GM21381 (cell line): ENCODE data around the gene SRGAP2.
"Not testable (repeated sequence)": the region's sequence is repeated elsewhere in the genome, so short reads cannot be mapped to it uniquely, and the experiment has no call there.

Source experiments
- ATAC-seq: cut with Tn5 transposase; IDR thresholded peaks from one replicate; pipeline ENCODE4 v1.9.1; 2021; ENCODE audit warnings: mild to moderate bottlenecking, moderate library complexity; ENCODE audit not compliant: unreplicated experiment

Gene SRGAP2

DNA sequence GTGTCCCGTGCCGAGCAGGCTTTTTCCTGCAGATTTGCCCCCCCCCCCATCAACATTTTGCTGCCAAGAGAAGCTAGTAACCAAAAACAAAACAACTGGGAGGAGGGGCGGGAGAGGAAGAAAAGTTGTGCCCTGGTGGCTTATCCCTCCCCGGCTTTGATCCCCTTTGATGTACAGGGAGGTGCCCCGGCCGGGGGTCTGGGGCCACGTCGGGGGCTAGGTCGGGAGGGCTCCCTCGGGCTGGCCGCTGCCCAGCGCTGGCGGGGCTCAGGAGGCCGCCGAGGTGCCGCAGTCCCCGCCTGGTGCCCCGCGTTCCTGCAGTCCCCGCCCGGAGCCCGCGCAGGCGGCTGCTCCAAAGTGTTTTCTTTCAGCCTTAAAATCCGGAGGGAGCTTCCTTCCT lies 1.5 kb downstream of the SRGAP2 start:
- not testable (repeated sequence) for ATAC-seq

DNA sequence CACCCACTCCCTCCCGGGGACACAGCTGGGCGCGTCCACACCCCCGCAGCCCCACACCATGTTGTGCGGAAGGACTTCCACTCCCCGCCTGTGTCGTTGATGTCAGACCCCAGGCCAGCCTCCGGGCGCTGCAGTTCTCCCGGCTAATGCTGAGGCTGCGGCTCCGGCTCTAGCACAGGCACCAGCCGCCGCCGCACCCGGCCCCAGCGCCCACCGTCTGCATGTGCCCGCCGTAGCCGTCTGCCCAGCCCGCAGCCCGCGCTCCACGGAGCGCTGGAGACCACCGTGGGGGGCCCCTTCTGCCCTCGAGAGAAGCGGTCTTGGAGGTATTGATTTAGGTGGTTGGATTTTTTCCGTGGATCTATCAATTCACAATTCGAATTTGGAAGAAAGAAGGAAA lies 2.2 kb downstream of the SRGAP2 start:
- not testable (repeated sequence) for ATAC-seq

DNA sequence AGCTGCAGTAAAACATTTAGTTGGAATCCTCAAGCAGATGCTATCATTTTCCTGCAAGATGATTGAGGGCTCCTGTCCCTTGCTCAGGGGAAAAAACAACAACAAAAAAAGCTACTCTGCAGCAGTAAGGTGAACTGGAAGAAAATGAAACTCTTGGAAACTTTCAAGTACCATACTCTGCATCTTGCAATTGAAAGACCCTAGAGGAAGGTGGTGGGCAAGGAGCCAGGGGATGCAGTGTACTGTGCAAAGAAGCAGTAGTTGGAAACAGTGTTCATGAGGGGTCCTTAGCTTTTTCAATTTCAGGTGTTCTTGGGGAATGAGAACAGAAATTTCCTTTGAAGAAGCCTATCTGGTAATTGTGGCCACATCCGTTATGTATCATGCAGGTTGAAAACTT lies 7.5 kb downstream of the SRGAP2 start:
- not testable (repeated sequence) for ATAC-seq

DNA sequence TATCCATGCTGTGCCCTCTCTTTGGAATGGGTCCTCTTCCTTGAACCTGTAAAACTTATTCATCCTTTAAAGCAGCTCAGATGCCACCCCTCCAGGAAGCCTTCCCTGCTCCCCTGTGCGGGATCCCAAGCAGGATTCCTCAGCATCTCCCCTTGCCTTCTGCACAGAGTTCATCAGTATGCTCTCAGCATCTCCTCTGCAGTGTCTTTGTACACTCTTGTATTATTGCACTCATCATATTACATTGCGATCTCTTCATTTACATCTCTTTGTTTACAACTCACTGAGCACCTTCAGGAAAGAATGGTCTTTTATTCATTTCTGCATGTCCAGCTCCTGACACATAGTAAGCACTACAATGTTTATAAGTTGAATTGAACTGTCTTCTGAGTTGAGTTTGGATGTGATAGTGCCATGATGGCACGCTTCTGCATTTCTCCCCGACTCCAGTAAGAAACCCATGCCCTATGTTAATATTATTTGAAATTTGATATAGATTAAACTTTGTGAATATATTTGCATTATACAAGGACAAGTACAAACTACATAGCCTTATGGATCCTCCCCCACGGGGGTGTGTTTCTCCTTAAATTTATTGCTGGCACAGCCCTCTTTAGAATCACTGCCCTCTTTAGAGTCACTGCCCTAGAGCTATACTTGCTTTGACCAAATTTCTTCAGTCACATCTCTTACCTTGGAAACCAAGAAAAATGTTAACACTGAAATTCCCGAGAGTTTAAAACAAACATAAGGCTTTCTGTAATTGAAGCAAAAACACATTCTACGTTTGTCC lies 12.5 kb downstream of the SRGAP2 start:
- not testable (repeated sequence) for ATAC-seq

DNA sequence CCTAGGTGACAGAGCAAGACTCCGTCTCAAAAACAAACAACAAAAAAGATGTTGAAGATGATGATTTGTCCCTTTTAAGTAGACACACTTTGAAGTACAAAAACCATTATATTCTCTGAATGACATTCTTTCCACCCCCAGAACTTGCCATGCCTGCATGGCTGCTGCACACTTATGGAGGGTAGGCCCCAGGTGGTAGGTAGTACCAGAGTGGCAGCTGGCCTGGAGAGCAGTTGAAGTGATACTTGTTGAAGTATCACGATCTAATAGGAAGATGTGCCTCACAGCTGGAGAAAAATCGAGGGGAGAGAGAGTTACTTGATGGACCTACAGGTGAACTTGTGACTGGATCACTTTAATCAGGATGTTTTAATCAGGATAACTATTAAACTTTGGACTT lies 14.9 kb downstream of the SRGAP2 start:
- not testable (repeated sequence) for ATAC-seq

DNA sequence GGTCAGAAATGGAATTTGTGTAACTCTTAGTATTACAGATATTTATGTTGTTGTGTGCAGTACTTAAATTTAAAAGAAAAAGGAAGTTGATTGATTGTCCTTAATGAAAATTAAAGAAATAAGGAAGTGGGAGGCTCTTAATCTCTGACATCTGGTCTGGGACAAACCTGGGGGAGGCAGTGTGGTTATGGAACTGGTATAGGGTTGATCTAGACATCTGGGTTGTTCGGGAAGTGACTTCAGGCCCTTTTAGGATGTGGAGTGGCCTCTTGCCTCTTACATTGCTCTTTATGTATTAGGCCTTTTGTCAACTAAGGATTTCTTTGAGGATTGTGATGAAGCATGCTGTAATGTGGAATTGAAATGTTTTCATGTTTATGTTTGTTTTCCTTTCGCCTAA lies 15.4 kb downstream of the SRGAP2 start:
- ATAC-seq = not testable (repeated sequence)

DNA sequence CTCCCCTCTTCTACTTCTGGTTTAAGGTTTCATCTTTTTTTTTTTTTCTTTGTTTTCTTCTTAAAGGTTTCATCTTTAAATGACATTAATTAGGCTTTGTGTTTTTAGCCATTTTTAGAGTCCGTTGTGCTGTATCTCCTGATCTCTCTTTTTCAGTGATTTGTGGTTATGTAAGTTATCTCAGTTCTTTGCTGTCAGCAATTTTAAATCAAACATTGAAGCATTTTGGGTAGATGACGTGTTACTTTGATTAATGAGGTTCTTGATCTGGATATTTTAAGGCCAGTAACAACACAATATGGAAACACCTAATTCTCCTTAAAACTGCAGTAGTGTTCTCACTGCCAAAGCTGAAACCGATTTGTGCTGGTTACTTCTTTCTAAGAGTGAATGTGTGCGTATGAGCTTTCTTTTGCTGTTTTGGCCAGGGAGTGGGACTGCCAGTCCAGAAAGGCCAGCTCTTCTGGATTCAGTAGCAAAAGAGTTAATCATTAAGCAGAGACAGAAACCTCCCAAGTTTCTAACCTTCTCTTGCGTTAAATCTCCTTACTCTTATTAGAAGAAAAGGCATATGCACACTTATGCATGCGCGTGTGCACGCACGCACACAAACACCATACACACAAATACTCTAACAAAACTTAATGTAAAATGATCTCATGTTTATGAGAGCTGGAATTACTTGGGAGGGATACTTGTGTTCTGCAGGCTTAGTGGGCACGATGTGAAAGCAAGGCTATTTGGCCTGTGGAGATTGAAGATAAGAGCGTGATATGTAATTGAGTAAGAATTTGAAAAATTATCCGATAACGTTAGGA lies 16.4 kb downstream of the SRGAP2 start:
- ATAC-seq = not testable (repeated sequence)

DNA sequence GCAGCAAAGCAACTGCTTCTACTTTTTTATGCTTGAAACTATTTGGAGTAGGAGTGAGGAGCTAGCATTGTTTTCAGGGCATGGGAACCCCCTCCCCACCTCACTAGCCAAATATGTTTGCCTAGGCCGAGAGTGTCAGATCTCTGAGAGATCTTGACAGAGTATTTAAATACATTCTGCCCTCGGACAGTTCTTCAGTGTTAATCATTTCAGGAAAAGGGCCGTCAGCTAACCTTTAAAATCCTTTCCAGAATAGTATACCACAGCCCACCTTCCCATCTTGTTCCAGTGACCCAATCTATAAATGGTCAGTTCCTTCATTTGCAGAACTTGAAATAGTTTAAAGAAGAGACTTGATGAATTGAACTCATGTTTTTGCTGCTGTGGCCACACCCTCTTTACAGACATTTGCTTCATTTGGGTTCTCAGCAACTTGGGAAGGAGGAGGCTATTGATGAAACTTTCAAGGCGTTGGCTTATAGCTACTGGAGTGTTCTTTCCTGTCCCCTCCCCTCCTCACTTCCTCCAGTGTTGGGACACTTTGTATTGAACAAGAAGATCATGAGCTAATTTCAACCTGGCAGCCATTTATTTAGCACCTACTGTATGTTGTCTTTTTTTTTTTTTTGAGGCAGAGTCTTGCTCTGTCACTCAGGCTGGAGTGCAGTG lies 17.1 kb downstream of the SRGAP2 start:
- ATAC-seq = not testable (repeated sequence)

DNA sequence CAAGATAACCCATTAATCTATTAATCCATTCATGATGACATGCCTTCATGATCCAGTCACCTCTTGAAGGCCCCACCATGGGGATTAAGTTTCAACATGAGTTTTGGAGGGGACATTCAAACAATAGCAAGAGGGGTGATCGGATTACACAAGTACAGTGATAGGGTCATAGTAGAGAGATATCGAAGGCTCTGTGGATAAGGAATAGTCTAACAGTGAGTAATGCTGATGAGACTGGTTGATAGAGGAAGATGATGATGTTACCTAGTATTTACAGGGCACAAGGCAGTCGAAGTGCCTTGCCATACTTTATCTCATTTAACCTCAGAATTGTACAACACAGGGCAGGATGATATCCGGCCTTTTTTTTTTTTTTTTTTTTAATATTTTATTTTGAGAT lies 18.2 kb downstream of the SRGAP2 start:
- ATAC-seq = not testable (repeated sequence)

DNA sequence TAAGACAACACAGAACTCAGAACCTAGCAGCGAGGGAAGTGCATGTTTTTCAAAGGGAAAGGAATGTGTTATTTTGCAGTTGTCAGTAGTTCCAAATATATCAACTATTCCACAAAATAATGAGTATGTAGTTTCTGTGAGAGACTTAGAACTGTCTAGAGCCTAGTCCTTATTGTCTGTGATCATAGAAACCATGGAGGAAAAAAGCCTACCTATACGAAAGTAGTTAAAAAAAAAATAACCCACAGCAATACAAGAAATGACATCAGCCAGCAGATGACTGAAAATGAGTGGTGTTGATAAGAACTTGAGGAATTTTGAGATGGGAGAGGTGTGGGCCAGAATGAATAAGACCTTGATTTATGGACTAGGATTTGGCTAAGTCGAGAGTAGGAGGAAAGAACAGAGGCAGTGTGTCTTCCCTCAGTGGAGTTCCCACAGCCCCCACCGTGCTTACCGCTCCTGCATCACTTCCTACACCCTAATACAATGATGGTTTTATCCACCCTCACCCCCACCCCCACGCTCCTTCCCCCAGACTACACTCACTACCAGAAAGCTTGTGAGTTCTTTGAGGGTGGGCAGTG lies 20.9 kb downstream of the SRGAP2 start:
- not testable (repeated sequence) for ATAC-seq

DNA sequence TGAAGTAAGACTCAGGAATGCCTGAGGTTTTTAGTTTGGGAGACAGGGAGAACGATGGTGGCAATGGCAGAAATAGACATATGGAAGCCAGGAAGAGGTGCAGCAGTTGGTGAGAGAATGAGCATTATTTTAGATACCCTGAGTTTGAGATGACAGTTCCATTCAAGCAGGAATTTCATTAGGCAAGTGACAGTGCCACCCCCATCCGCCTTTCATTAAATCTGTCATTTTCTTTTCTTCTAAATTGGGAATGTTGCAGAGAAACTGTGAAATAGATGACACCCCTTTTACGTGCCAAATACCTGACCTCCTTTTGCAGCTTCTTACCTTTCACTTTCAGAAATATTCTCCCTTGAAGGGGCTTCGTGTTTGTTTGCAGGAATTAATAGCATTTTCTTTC lies 22.0 kb downstream of the SRGAP2 start:
- ATAC-seq = not testable (repeated sequence)

DNA sequence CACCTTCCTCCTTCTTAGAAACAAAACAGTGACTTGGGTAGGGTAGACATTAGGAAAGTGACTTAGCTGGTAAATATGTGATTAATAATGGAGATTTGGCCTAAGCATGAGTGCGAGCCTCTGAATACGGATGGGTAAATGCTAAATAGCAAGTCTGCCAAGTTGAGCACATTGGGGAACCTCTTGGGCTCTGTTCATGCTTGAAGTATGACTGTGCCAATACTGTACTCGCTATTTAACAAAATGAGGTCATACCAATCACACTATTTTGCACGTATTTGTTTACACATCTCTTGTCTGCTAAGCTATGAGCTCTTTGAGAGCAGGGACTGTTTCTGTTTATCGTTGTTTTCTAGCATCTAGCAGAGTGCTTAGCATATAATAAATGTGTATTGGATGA lies 23.5 kb downstream of the SRGAP2 start:
- ATAC-seq = not testable (repeated sequence)

DNA sequence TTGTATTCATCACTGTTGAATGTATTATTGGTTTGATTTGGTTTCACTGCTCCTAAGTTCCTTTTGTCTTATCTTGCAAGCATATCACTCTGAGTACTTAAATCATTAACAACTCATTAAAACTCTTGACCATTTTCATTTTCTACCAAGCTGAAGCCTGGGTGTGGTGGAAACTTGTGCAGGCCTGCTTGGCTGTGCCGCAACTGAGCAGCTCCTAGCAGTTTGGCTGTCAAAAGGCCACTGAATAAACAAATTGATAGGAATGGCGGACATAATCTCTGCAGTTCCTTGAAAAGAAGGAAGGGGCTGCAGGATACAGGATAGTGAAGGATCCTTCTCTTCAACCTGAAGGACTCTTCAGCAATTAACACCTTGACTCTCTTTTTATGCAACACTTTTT lies 25.9 kb downstream of the SRGAP2 start:
- ATAC-seq = not testable (repeated sequence)

DNA sequence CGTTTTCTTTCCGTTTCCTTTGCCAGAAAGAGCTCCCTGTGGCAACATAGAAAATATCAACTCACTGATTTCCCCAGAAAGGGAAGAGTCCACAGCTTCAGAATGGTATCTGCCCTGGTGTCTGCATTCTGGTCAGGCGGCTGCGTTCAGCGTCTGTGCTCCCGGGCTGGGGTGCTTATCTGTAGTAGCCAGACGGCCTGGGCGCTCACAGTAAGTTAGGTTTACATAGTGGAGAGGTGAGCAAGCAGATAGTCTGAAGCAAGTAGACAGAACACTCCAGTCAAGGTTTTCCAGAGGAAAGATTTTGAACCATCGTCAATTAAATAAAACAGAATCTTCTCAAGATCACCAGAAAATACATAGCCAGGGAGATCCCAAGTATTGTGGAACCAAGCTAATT lies 28.6 kb downstream of the SRGAP2 start:
- ATAC-seq = not testable (repeated sequence)

DNA sequence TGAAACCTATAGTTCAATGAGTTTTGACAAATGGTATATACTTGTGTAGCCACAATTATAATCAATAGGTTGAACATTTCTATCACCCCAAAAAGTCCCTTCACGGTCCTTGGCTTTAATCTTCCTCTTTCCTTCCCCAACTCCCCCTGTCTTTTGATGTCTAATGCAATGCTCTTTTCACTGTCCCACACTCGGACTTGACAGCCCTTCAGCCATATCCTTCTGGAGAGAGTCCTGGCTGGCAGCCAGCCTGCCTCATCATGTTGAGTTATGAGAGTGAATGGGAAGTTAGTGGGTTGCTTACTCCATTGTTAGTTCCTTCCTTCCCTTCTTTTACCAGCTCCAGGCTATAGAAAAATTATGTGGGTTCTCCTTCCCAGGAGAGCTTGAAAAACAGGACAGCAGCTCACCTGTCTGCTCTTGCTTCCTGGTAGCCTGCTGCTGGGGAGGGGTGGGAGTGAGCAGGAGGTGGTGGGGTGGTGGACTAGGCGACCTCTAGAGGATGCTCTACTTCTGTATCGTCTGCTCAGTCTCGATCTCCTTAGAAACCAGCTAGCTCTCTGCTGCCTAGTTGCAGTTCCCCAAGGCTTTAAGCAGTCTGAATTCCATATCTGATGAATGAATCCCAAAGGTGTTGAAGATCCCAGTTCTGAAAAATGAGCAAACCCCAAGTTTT lies 29.8 kb downstream of the SRGAP2 start:
- not testable (repeated sequence) for ATAC-seq

DNA sequence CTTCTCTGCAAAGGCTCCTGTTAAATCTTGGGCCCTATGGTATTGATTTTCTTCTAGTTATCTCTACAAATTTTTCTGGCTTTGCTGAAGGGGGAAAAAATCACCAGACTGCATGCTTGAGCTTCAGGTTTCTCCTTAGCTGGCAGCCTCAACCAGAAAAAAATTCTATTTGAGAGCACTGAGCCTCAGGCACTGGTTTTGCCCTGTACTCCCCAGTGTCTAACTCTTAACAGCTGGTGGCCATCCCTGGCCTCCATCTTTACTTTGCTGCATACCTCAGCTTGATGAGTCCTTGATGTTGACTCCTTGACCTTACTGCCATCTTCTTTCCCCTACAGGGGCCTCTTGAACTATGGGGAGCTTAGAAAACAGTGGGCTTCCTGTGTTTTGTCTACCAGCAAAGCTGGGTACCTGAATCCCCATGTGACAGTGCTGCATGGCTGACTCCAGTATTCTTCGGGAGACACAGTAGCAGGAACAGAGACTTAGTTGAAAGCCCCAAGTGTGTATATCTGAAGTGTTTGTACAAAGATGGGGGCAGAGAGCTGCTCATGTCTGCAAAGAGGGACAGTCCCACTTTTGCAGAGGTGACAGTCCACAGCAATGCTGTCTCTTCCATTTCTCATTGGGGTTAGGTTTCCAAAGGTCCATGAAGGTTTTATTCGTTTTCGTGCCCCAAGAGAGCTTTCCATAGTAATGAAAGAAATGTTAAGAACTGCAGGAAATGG lies 31.0 kb downstream of the SRGAP2 start:
- not testable (repeated sequence) for ATAC-seq

DNA sequence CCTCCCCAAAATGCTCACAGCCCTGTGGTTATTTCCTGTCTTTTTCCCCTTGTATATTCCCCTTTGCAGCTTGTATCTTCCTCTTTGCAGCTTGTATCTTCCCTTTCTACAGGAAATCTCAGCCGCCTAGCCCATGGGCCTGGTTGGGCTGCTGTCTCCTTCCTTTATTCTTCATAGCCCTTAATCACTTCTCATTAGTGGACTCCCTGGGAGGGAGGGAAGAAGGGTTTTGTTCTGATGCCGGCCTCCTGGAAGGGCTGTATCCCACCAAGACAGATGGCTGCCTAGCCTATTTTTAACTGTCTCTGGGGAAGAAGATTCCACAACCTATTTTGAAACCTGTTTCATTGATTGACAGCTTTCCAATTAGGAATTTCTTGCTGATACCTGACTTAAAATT lies 31.8 kb downstream of the SRGAP2 start:
- ATAC-seq = not testable (repeated sequence)

DNA sequence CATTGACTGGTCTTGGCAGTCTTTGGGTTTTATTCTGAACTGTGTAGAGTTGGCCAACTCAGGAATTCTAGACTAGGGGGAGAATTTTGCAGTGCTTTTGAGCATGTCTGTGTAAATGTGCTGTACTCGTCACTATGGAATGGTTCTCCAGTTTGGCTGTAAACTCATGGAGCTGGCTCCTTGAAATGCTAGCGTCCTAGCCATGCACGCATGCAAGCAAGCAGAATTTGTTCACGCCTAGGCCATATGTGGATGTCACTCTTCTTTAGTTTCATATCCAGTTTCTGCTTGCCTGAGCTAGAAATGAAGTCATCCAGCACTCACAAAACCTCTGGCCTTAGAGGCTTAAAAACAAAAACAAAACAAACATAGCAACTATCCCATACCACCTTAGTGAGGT lies 36.9 kb downstream of the SRGAP2 start:
- not testable (repeated sequence) for ATAC-seq

DNA sequence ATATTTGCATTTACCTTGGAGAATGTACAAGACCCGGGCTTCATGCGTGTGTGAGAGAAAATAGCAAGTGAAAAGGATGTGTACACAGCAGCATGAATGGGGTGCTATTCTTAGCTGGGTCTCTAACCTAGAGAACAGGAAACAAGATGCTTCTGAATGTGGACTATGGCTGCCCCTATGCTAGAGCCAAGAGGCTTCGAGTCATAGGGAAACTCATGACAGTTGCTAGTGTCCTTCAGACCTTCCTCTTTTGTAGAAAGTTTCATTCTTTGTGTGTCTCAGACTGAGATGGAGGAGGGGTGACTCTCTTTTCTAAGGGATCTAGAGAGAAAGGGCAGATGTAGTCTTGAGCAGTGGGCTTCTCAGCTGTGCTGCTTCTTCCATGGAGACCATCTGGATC lies 40.0 kb downstream of the SRGAP2 start:
- ATAC-seq = peak; percentile 99

DNA sequence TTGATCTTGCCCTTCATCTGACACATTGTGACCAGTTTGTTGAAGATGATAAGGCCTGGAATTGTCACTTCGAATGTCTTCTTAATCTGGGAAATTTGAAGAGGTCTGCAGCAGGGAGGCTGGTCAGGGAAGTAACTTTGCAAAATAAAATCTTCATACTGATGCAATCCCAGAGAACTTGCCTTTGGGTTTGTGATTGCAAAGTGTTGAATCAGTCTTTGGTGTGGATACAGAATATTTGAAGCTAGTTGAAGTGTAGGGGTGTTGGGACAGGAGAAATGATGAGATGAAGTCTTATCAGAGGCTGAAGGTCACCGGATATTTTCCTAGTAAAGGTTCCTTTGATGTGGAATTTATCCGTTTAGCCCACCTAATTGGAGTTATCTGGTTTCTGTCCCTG lies 42.1 kb downstream of the SRGAP2 start:
- not testable (repeated sequence) for ATAC-seq
